H9 (cell line): ENCODE measurements around the gene SCCPDH. TPM values are rescaled to one million over a fixed set of nuclear protein-coding genes. Genes with fewer than 3 reads are reported as not detected.
"Not testable (repeated sequence)": the region's sequence is repeated elsewhere in the genome, so short reads cannot be mapped to it uniquely, and the experiment has no call there.

Source experiments
- DNase-seq: peaks from one replicate; pipeline ENCODE4 v3.0.0-alpha.2; 2017
- H2AFZ ChIP-seq: one replicate; pipeline ENCODE4 v1.6.1; 2013; ENCODE audit warnings: mild to moderate bottlenecking, low read length, control low read depth, moderate library complexity
- H2AK5ac ChIP-seq: 2 replicates; pipeline ENCODE4 v1.6.1; 2013; ENCODE audit warnings: low read length, control low read depth, mixed read lengths; ENCODE audit not compliant: insufficient read length
- H2BK120ac ChIP-seq: one replicate; pipeline ENCODE4 v1.6.1; 2013; ENCODE audit warnings: low read depth, mild to moderate bottlenecking, low read length, control low read depth, inconsistent platforms; ENCODE audit not compliant: poor library complexity, severe bottlenecking
- H2BK12ac ChIP-seq: 2 replicates; pipeline ENCODE4 v1.6.1; 2013; ENCODE audit warnings: low read length, control low read depth, mixed read lengths, low read depth; ENCODE audit not compliant: insufficient read length
- H2BK15ac ChIP-seq: 2 replicates; pipeline ENCODE4 v1.6.1; 2013; ENCODE audit warnings: low read depth, low read length, control low read depth
- H2BK20ac ChIP-seq: one replicate; pipeline ENCODE4 v1.6.1; 2013; ENCODE audit warnings: low read depth, mild to moderate bottlenecking, low read length, control low read depth, inconsistent platforms; ENCODE audit not compliant: poor library complexity, severe bottlenecking
- H2BK5ac ChIP-seq: 2 replicates; pipeline ENCODE4 v1.6.1; 2013; ENCODE audit warnings: low read length, control low read depth, mixed read lengths; ENCODE audit not compliant: insufficient read length
- H3K14ac ChIP-seq: 2 replicates; pipeline ENCODE4 v1.6.1; 2013; ENCODE audit warnings: low read length, control low read depth; ENCODE audit not compliant: insufficient read depth
- H3K18ac ChIP-seq: 2 replicates; pipeline ENCODE4 v1.6.1; 2013; ENCODE audit warnings: low read depth, mild to moderate bottlenecking, mixed read lengths, low read length, control low read depth; ENCODE audit not compliant: insufficient read length
- H3K23ac ChIP-seq: 2 replicates; pipeline ENCODE4 v1.6.1; 2013; ENCODE audit warnings: low read length, control low read depth, mixed read lengths, low read depth; ENCODE audit not compliant: insufficient read length
- H3K23me2 ChIP-seq: 2 replicates; pipeline ENCODE4 v1.6.1; 2013; ENCODE audit warnings: low read depth, mild to moderate bottlenecking, mixed read lengths, low read length, control low read depth; ENCODE audit not compliant: insufficient read length, poor library complexity, severe bottlenecking
- H3K27ac ChIP-seq: 2 replicates; pipeline ENCODE4 v1.5.1; 2013; ENCODE audit warnings: low read length, control low read depth, mixed read lengths, low read depth; ENCODE audit not compliant: insufficient read length
- H3K27me3 ChIP-seq: 2 replicates; pipeline ENCODE4 v1.6.1; 2013; ENCODE audit warnings: low read length, control low read depth, inconsistent platforms; ENCODE audit not compliant: insufficient read depth
- H3K4ac ChIP-seq: 2 replicates; pipeline ENCODE4 v1.6.1; 2013; ENCODE audit warnings: low read depth, mild to moderate bottlenecking, control low read depth, inconsistent platforms, low read length, moderate library complexity
- H3K4me1 ChIP-seq: 2 replicates; pipeline ENCODE4 v1.6.1; 2013; ENCODE audit warnings: low read length, control low read depth, inconsistent platforms; ENCODE audit not compliant: insufficient read depth
- H3K4me2 ChIP-seq: 2 replicates; pipeline ENCODE4 v1.6.1; 2013; ENCODE audit warnings: low read length, control low read depth, mixed read lengths; ENCODE audit not compliant: insufficient read length, insufficient read depth
- H3K56ac ChIP-seq: 2 replicates; pipeline ENCODE4 v1.6.1; 2013; ENCODE audit warnings: low read depth, mild to moderate bottlenecking, mixed read lengths, low read length, control low read depth; ENCODE audit not compliant: insufficient read length
- H3K79me1 ChIP-seq: 2 replicates; pipeline ENCODE4 v1.6.1; 2013; ENCODE audit warnings: low read depth, mild to moderate bottlenecking, moderate library complexity, low read length, control low read depth, inconsistent platforms; ENCODE audit not compliant: insufficient read depth, poor library complexity, severe bottlenecking
- H3K79me2 ChIP-seq: 2 replicates; pipeline ENCODE4 v1.6.1; 2013; ENCODE audit warnings: low read length, control low read depth, inconsistent platforms; ENCODE audit not compliant: insufficient read depth
- H3K9ac ChIP-seq: 2 replicates; pipeline ENCODE4 v1.6.1; 2013; ENCODE audit warnings: low read length, control low read depth, mixed read lengths; ENCODE audit not compliant: insufficient read length; ENCODE audit errors: extremely low read depth
- H3K9me3 ChIP-seq: one replicate; pipeline ENCODE4 v1.6.1; 2013; ENCODE audit warnings: low read depth, low read length, inconsistent platforms; ENCODE audit not compliant: control insufficient read depth
- H3T11ph ChIP-seq: one replicate; pipeline ENCODE4 v1.6.1; 2013; ENCODE audit warnings: mild to moderate bottlenecking, low read length, control low read depth, inconsistent platforms
- H4K20me1 ChIP-seq: one replicate; pipeline ENCODE4 v1.6.1; 2013; ENCODE audit not compliant: control insufficient read depth, insufficient read length, insufficient read depth
- H4K5ac ChIP-seq: 2 replicates; pipeline ENCODE4 v1.6.1; 2013; ENCODE audit warnings: low read depth, mild to moderate bottlenecking, mixed read lengths, low read length, control low read depth; ENCODE audit not compliant: insufficient read length
- H4K8ac ChIP-seq: replicated peaks from 2 replicates; pipeline ENCODE4 v1.6.1; 2013; ENCODE audit warnings: low read length, control low read depth, mixed read lengths, low read depth; ENCODE audit not compliant: insufficient read length
- H4K91ac ChIP-seq: 2 replicates; pipeline ENCODE4 v1.6.1; 2013; ENCODE audit warnings: low read depth, mild to moderate bottlenecking, moderate library complexity, mixed read lengths, low read length, control low read depth; ENCODE audit not compliant: insufficient read length
- H3K27ac Mint-ChIP-seq, 3 experiments: 2 replicates in 2 of 3; 3 replicates in 1 of 3; pipeline ENCODE4 v1.8.0; 2020 to 2021; ENCODE audit warnings: mixed read lengths in 3 of 3, mild to moderate bottlenecking in 1 of 3, moderate library complexity in 1 of 3
- H3K27me3 Mint-ChIP-seq: 2 replicates; pipeline ENCODE4 v1.8.0; 2021; ENCODE audit warnings: low read depth, mild to moderate bottlenecking, moderate library complexity, mixed read lengths
- H3K36me3 Mint-ChIP-seq, 3 experiments: 2 replicates in 2 of 3; 3 replicates in 1 of 3; pipeline ENCODE4 v1.8.0; 2020 to 2021; ENCODE audit warnings: low read depth in 3 of 3, mixed read lengths in 3 of 3; ENCODE audit not compliant: insufficient read depth in 1 of 3
- H3K4me1 Mint-ChIP-seq, 2 experiments: 2 replicates each; pipeline ENCODE4 v1.8.0; 2020; ENCODE audit warnings: mixed read lengths in 2 of 2
- H3K4me3 Mint-ChIP-seq, 2 experiments: 2 replicates in 1 of 2; 3 replicates in 1 of 2; pipeline ENCODE4 v1.8.0; 2020 to 2021; ENCODE audit warnings: mild to moderate bottlenecking in 2 of 2, mixed read lengths in 2 of 2, moderate library complexity in 1 of 2
- H3K9me3 Mint-ChIP-seq, 2 experiments: 2 replicates in 1 of 2; 3 replicates in 1 of 2; pipeline ENCODE4 v1.8.0; 2020; ENCODE audit warnings: mild to moderate bottlenecking in 2 of 2, mixed read lengths in 2 of 2, moderate library complexity in 1 of 2
- CTCF ChIP-seq: fragments of 200-600 bp; sonication (generic); conservative IDR thresholded peaks from 3 replicates; pipeline ENCODE4 v1.8.0; 2021; ENCODE audit warnings: antibody characterized with exemption, mild to moderate bottlenecking
- WGBS: extraction: QIAGEN DNeasy Blood & Tissue Kit; methylation state at CpG from one replicate; pipeline ENCODE4 v1.1.7; 2013; ENCODE audit warnings: missing lambda C conversion rate, low lambda C conversion rate, mixed read lengths; ENCODE audit not compliant: insufficient read length; ENCODE audit errors: extremely low coverage; 5-methylcytosine and 5-hydroxymethylcytosine counted together
- total RNA-seq: library from RNA; stranded (reverse); gene quantifications from 2 replicates; pipeline ENCODE4 v1.2.1, GENCODE V29; 2021

The SCCPDH gene
- total RNA-seq, 1 experiment from 2014 or later, result 20.7 TPM

GRCh38 chr1:246811985-246812384, 87.8 kb downstream of the SCCPDH start:
- no peak overlapping the region for H3K14ac ChIP-seq
- H3K23ac ChIP-seq, result no peak overlapping the region
- TF ChIP-seq CTCF, result no peak
- no peak overlapping the region for H2BK15ac ChIP-seq
- peaks cover 4 to 5% of the 10 kb centered on the region in 2 experiments; a peak in 2 of 5 replicates for H3K9me3 Mint-ChIP-seq
- H3K27ac ChIP-seq, result no peak overlapping the region
- no peak overlapping the region for H2BK12ac ChIP-seq
- H3K4ac ChIP-seq, result no peak overlapping the region
- H3K27me3 Mint-ChIP-seq, result no peaks in the 10 kb centered on the region; the same call in none of the 2 replicates
- H4K20me1 ChIP-seq, result no peaks in the 10 kb centered on the region
- no peak overlapping the region for H4K8ac ChIP-seq
- H2BK120ac ChIP-seq, result no peak overlapping the region
- no peak overlapping the region for H3K18ac ChIP-seq
- H3K23me2 ChIP-seq, result no peaks in the 10 kb centered on the region
- no peak overlapping the region for H2AK5ac ChIP-seq
- no peaks in the 10 kb centered on the region for H3K27me3 ChIP-seq
- no peak overlapping the region for H3T11ph ChIP-seq
- H3K27ac Mint-ChIP-seq, result no peak overlapping the region
- no peak overlapping the region for H3K9ac ChIP-seq
- no peak overlapping the region for H3K4me3 Mint-ChIP-seq
- DNase-seq, result no peak
- no peak overlapping the region for H4K5ac ChIP-seq
- peaks cover 15 to 18% of the 10 kb centered on the region in 2 experiments for H3K4me1 Mint-ChIP-seq
- H3K79me1 ChIP-seq, result no peaks in the 10 kb centered on the region
- no peak overlapping the region for H2AFZ ChIP-seq
- no peak overlapping the region for H3K4me2 ChIP-seq
- H3K36me3 Mint-ChIP-seq, result peaks cover 0 to 5% (median 0%) of the 10 kb centered on the region in 3 experiments; a peak in 3 of 7 replicates
- WGBS, result no CpG with 5 or more reads among the region's 3 CpGs
- H3K56ac ChIP-seq, result no peak overlapping the region
- no peak overlapping the region for H2BK20ac ChIP-seq
- H4K91ac ChIP-seq, result no peak overlapping the region
- no peaks in the 10 kb centered on the region for H3K9me3 ChIP-seq
- H3K79me2 ChIP-seq, result no peaks in the 10 kb centered on the region
- peaks cover 4% of the 10 kb centered on the region; the same call in 1 of the 2 replicates for H3K4me1 ChIP-seq
- H2BK5ac ChIP-seq, result no peak overlapping the region

- H3K4me2 ChIP-seq, DNase-seq: not testable (repeated sequence)
- peak overlapping the region; percentile 3 to 87 (median 71); a peak in 5 of 7 replicates for H3K27ac Mint-ChIP-seq
Measured at GRCh38 chr1:246813325-246813724, 89.1 kb downstream of the SCCPDH start.

More at GRCh38 chr1:246813325-246813724, 89.1 kb downstream of the SCCPDH start:
- not testable (repeated sequence) for H3K18ac ChIP-seq, H2BK12ac ChIP-seq, H3K27me3 ChIP-seq, H3K27me3 Mint-ChIP-seq, H4K20me1 ChIP-seq, H3K79me1 ChIP-seq, H3T11ph ChIP-seq, H3K9me3 ChIP-seq, H3K14ac ChIP-seq, H2BK20ac ChIP-seq, H3K56ac ChIP-seq, H2BK120ac ChIP-seq, H3K36me3 Mint-ChIP-seq, H4K91ac ChIP-seq, H3K4ac ChIP-seq, H3K79me2 ChIP-seq, H2BK5ac ChIP-seq, H3K23me2 ChIP-seq, H4K8ac ChIP-seq, H2AFZ ChIP-seq, H3K9ac ChIP-seq, H2BK15ac ChIP-seq, H2AK5ac ChIP-seq, H3K23ac ChIP-seq, H3K4me1 ChIP-seq, H4K5ac ChIP-seq
- H3K27ac ChIP-seq, result peak overlapping the region; percentile 79
- Mint-ChIP-seq H3K4me3 (peak overlapping the region; percentile 24 to 52; a peak in 3 of 5 replicates), H3K9me3 (peaks cover 11 to 13% of the 10 kb centered on the region in 2 experiments; a peak in 3 of 5 replicates), H3K4me1 (peaks cover 11 to 12% of the 10 kb centered on the region in 2 experiments)
- WGBS, result no CpG with 5 or more reads among the region's 4 CpGs
